IPS DF 6.9 (cell line): ENCODE data around the gene MATN1.
A peak's percentile ranks its signal among the peaks of the same experiment; 100 is the strongest.

Source experiments
- DNase-seq: peaks from one replicate; pipeline ENCODE4 v3.0.0-alpha.2; 2013; ENCODE audit warnings: low read depth, low spot score
- H3K27ac ChIP-seq: one replicate; pipeline ENCODE4 v1.5.1; 2013; ENCODE audit warnings: low read length, control low read depth
- H3K27me3 ChIP-seq: 2 replicates; pipeline ENCODE4 v1.6.1; 2013; ENCODE audit warnings: mild to moderate bottlenecking, low read length; ENCODE audit not compliant: control insufficient read depth, insufficient read depth
- H3K36me3 ChIP-seq: 2 replicates; pipeline ENCODE4 v1.6.1; 2013; ENCODE audit warnings: low read length; ENCODE audit not compliant: control insufficient read depth, insufficient read depth
- H3K4me1 ChIP-seq: 2 replicates; pipeline ENCODE4 v1.6.1; 2013; ENCODE audit warnings: low read length; ENCODE audit not compliant: control insufficient read depth, insufficient read depth
- H3K4me3 ChIP-seq: 2 replicates; pipeline ENCODE4 v1.5.1; 2013; ENCODE audit warnings: mild to moderate bottlenecking, low read length
- H3K9me3 ChIP-seq: 2 replicates; pipeline ENCODE4 v1.6.1; 2013; ENCODE audit warnings: low read length, inconsistent platforms; ENCODE audit not compliant: control insufficient read depth, insufficient read depth
- WGBS: extraction: QIAGEN DNeasy Blood & Tissue Kit; methylation state at CpG from one replicate; pipeline ENCODE4 v1.1.7; 2013; ENCODE audit warnings: mixed read lengths, missing lambda C conversion rate; ENCODE audit not compliant: insufficient read length, insufficient coverage; 5-methylcytosine and 5-hydroxymethylcytosine counted together

The MATN1 gene

GRCh38 chr1:30715216-30715615, 8.2 kb downstream of the MATN1 start:
- DNase-seq, result no peak
- Histone ChIP-seq H3K27ac (no peak overlapping the region), H3K27me3 (no peaks in the 10 kb centered on the region), H3K4me3 (no peak overlapping the region), H3K36me3 (no peaks in the 10 kb centered on the region), H3K9me3 (no peaks in the 10 kb centered on the region), H3K4me1 (no peaks in the 10 kb centered on the region)
- no CpG with 5 or more reads among the region's 2 CpGs for WGBS

GRCh38 chr1:30714536-30715090, 8.8 kb downstream of the MATN1 start:
- H3K4me3 ChIP-seq, result no peak overlapping the region
- WGBS, result no CpG with 5 or more reads among the region's 8 CpGs
- no peaks in the 10 kb centered on the region for H3K36me3 ChIP-seq
- no peaks in the 10 kb centered on the region for H3K27me3 ChIP-seq
- no peaks in the 10 kb centered on the region for H3K9me3 ChIP-seq
- no peak for DNase-seq
- H3K4me1 ChIP-seq, result no peaks in the 10 kb centered on the region
- no peak overlapping the region for H3K27ac ChIP-seq

GRCh38 chr1:30714025-30714424, 9.4 kb downstream of the MATN1 start:
- WGBS, result no CpG with 5 or more reads among the region's 4 CpGs
- no peaks in the 10 kb centered on the region for H3K36me3 ChIP-seq

GRCh38 chr1:30713311-30713710, 10.1 kb downstream of the MATN1 start:
- Histone ChIP-seq H3K36me3 (no peaks in the 10 kb centered on the region), H3K27ac (no peak overlapping the region), H3K27me3 (no peaks in the 10 kb centered on the region), H3K9me3 (no peaks in the 10 kb centered on the region), H3K4me3 (no peak overlapping the region), H3K4me1 (no peaks in the 10 kb centered on the region)
- WGBS, result no CpG with 5 or more reads among the region's 12 CpGs
- DNase-seq, result no peak

More at GRCh38 chr1:30714025-30714424, 9.4 kb downstream of the MATN1 start:
- DNase-seq, result no peak
- Histone ChIP-seq H3K4me1 (no peaks in the 10 kb centered on the region), H3K9me3 (no peaks in the 10 kb centered on the region), H3K4me3 (no peak overlapping the region), H3K27me3 (no peaks in the 10 kb centered on the region), H3K27ac (no peak overlapping the region)

- no peak overlapping the region for H3K4me3 ChIP-seq
- no peaks in the 10 kb centered on the region for H3K9me3 ChIP-seq
- no CpG with 5 or more reads among the region's 6 CpGs for WGBS
- no peak for DNase-seq
- no peak overlapping the region for H3K27ac ChIP-seq
- H3K36me3 ChIP-seq, result no peaks in the 10 kb centered on the region
- H3K4me1 ChIP-seq, result peaks cover 2% of the 10 kb centered on the region; the same call in 1 of the 2 replicates
- H3K27me3 ChIP-seq, result no peaks in the 10 kb centered on the region
These were observed 10.8 kb downstream of the MATN1 start for GRCh38 chr1:30712583-30712982.

- Histone ChIP-seq H3K36me3 (no peaks in the 10 kb centered on the region), H3K4me3 (no peak overlapping the region), H3K27me3 (no peaks in the 10 kb centered on the region), H3K4me1 (peaks cover 3% of the 10 kb centered on the region; the same call in 1 of the 2 replicates), H3K9me3 (no peaks in the 10 kb centered on the region), H3K27ac (no peak overlapping the region)
- no CpG with 5 or more reads among the region's 2 CpGs for WGBS
- DNase-seq, result no peak
These were observed 13.0 kb downstream of the MATN1 start for GRCh38 chr1:30710407-30710806.

- Histone ChIP-seq H3K9me3 (no peaks in the 10 kb centered on the region), H3K27ac (no peak overlapping the region), H3K36me3 (no peaks in the 10 kb centered on the region), H3K27me3 (no peaks in the 10 kb centered on the region), H3K4me3 (no peak overlapping the region), H3K4me1 (peaks cover 3% of the 10 kb centered on the region; the same call in 1 of the 2 replicates)
- WGBS, result no CpG with 5 or more reads among the region's 8 CpGs
- DNase-seq, result no peak
These were observed 15.0 kb downstream of the MATN1 start for GRCh38 chr1:30708361-30708728.

- no peaks in the 10 kb centered on the region for H3K27me3 ChIP-seq
- no peaks in the 10 kb centered on the region for H3K9me3 ChIP-seq
- no CpG with 5 or more reads among the region's 16 CpGs for WGBS
- peak; percentile 45 for DNase-seq
- H3K27ac ChIP-seq, result no peak overlapping the region
- no peak overlapping the region for H3K4me3 ChIP-seq
- H3K36me3 ChIP-seq, result no peaks in the 10 kb centered on the region
- H3K4me1 ChIP-seq, result peaks cover 3% of the 10 kb centered on the region; the same call in 1 of the 2 replicates
These were observed 15.7 kb downstream of the MATN1 start for GRCh38 chr1:30707412-30708360.

- Histone ChIP-seq H3K36me3 (no peaks in the 10 kb centered on the region), H3K9me3 (no peaks in the 10 kb centered on the region), H3K4me3 (no peak overlapping the region), H3K4me1 (peaks cover 3% of the 10 kb centered on the region; the same call in 1 of the 2 replicates), H3K27ac (no peak overlapping the region), H3K27me3 (no peaks in the 10 kb centered on the region)
- DNase-seq, result no peak
- WGBS, result no CpG with 5 or more reads among the region's 9 CpGs
These were observed 16.9 kb downstream of the MATN1 start for GRCh38 chr1:30706528-30706927.

GRCh38 chr1:30705698-30706097, 17.7 kb downstream of the MATN1 start:
- Histone ChIP-seq H3K27ac (no peak overlapping the region), H3K4me3 (no peak overlapping the region), H3K36me3 (no peaks in the 10 kb centered on the region), H3K4me1 (peaks cover 3% of the 10 kb centered on the region; the same call in 1 of the 2 replicates), H3K9me3 (no peaks in the 10 kb centered on the region), H3K27me3 (no peaks in the 10 kb centered on the region)
- no CpG with 5 or more reads among the region's 4 CpGs for WGBS
- no peak for DNase-seq
